IMR-90 (cell line): Measurements from ENCODE around the gene LTBP1.

Experiments
- CHD1 ChIP-seq: IDR thresholded peaks from 2 replicates; pipeline ENCODE4 v1.6.1; 2012; ENCODE audit warnings: low read depth, low read length, improper control_type of control experiment
- CTCF ChIP-seq: conservative IDR thresholded peaks from 2 replicates; pipeline ENCODE4 v1.5.1; 2012; ENCODE audit warnings: mild to moderate bottlenecking, low read depth, low read length, improper control_type of control experiment

DNA sequence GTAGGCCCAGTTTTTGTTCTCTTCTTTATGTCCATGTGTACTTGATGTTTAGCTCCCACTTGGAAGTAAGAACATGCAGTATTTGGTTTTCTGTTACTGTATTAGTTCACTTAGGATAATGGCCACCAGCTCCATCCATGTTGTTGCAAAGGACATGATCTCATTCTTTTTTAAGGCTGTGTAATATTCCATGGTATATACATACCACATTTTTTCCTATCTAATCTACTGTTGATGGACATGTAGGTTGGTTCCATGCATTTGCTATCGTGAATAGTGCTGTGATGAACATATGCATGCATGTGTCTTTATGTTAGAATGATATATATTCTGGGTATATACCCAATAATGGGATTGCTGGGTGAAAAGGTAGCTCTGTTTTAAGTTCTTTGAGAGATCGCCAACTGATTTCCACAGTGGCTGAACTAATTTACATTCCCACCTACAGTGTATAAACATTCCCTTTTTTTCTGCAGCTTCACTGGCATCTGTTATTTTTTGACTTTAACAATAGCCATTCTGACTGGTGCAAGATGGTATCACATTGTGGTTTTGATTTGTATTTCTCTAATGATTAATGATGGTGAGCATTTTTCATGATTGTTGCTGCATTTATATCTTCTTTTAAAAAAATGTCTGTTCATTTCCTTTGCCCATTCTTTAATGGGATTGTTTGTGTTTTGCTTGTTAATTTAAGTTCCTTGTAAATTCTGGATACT, 22.9 kb downstream of the LTBP1 start:
- TF ChIP-seq CHD1 (no peak), CTCF (no peak)
